ENCODE results near the gene LPAR1. TPM values are rescaled to one million over a fixed set of nuclear protein-coding genes. Genes with fewer than 3 reads are reported as not detected.

Gene LPAR1
- total RNA-seq, 3 donors from 2014 or later, result 27.5 to 44.9 (median 30.3) TPM

DNA sequence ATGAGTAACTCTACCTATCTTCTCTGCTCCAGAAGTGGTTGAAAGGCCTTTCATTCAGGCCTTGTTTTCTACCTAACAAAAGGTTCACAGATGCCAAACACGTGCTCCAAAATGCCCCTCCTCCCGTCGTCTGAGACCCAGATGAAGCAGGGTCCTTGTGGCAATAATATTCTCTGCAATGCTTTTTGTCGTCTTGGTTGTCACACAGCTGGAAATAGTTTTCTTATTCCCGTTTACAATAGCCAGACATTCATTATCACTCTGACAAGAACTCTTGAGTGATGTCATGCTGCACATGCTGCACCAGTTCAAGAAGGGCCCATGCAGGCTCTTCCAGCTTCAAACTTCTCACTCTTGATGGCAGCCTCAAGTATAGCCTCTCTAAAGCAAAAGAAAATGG is 7.8 kb downstream of the LPAR1 start:
- intact Hi-C loops (cut with DNase I, micrococcal nuclease), result loop anchor here in 1 of 2 donors (5.0 kb wide), 1 partner anchor 203 kb away; no protein-coding TSS in a partner anchor
- TF ChIP-seq, protein P1, sequence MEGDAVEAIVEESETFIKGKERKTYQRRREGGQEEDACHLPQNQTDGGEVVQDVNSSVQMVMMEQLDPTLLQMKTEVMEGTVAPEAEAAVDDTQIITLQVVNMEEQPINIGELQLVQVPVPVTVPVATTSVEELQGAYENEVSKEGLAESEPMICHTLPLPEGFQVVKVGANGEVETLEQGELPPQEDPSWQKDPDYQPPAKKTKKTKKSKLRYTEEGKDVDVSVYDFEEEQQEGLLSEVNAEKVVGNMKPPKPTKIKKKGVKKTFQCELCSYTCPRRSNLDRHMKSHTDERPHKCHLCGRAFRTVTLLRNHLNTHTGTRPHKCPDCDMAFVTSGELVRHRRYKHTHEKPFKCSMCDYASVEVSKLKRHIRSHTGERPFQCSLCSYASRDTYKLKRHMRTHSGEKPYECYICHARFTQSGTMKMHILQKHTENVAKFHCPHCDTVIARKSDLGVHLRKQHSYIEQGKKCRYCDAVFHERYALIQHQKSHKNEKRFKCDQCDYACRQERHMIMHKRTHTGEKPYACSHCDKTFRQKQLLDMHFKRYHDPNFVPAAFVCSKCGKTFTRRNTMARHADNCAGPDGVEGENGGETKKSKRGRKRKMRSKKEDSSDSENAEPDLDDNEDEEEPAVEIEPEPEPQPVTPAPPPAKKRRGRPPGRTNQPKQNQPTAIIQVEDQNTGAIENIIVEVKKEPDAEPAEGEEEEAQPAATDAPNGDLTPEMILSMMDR (IDR thresholded peaks at IDR 0.05), result no peak
- Histone ChIP-seq H3K36me3 (ENCODE audit: low read depth) (no peaks in the 10 kb centered on the region), H3K9me3 (no peaks in the 10 kb centered on the region), H3K4me1 (ENCODE audit: low read depth) (no peaks in the 10 kb centered on the region), H3K4me3 (no peak overlapping the region)
- DNase-seq (no peak), ATAC-seq (no peak)

DNA sequence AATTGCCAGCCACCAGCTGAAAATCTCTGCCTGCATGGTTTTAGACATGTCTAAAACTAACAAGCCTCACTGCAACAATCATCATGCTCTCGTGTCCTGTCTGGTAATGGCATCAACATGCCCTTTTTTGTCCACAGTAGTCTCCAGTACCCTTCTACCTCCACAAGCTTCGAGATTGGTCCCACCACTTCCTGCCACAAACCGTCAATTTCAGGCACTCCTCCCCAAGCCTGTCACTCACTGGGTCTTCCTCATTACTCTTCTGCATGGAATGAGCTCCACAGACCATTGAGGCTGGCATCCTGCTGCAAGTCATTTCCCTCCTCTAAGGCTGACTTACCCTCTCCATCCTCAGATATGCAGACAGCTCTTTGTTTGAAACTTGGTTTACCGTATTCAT is 9.0 kb downstream of the LPAR1 start:
- Histone ChIP-seq H3K9me3 (no peaks in the 10 kb centered on the region), H3K36me3 (ENCODE audit: low read depth) (no peaks in the 10 kb centered on the region), H3K4me1 (ENCODE audit: low read depth) (no peaks in the 10 kb centered on the region), H3K4me3 (no peak overlapping the region)
- intact Hi-C loops (cut with DNase I, micrococcal nuclease), result no loop called here
- TF ChIP-seq, protein P1 (IDR thresholded peaks at IDR 0.05), result no peak
- no peak for DNase-seq
- no peak for ATAC-seq

DNA sequence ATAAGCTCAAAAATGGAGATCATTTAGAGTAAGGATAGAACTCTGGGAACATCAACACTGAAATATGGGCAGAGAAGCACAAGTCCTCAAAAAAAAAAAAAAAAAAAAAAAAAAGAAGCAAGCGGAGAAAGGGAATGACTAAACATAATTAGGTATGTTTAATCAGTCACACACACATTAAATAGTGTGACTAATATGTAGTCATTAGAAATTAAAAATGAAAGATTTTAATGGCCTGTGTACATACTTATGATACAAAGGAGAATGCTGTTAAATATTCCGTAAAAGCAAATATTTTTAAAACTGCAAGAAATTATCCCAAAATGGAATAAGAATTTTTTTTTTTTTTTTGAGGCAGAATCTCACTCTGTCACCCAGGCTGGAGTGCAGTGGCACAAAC is 10.5 kb downstream of the LPAR1 start:
- intact Hi-C loops (cut with DNase I, micrococcal nuclease), result no loop called here
- H3K36me3 ChIP-seq (ENCODE audit: low read depth), result no peaks in the 10 kb centered on the region
- H3K9me3 ChIP-seq, result no peaks in the 10 kb centered on the region
- TF ChIP-seq, protein P1 (IDR thresholded peaks at IDR 0.05), result no peak
- no peaks in the 10 kb centered on the region for H3K4me1 ChIP-seq (ENCODE audit: low read depth)
- ATAC-seq (no peak), DNase-seq (no peak)
- no peak overlapping the region for H3K4me3 ChIP-seq

DNA sequence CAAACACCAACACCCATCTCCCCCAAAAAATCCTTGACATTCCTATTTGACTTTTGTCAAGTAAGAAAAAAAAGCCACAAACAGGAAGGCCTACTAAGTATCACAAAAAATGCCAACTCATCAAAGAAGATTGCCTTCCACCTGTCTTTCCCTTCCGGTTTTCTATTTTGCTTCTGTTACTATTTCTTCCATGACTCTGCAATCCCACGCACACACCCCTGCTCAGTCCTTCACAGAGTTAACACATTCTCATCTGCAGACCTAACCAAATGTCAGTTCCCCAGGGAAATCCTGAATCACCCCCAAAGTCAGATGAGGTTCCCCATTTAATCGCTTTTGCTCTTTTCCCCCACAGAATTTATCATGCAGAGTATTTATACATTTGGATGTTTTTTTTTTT is 15.1 kb downstream of the LPAR1 start:
- TF ChIP-seq, protein P1 (IDR thresholded peaks at IDR 0.05), result no peak
- ATAC-seq (no peak), DNase-seq (no peak)
- intact Hi-C loops (cut with DNase I, micrococcal nuclease), result no loop called here
- Histone ChIP-seq H3K9me3 (no peaks in the 10 kb centered on the region), H3K36me3 (ENCODE audit: low read depth) (no peaks in the 10 kb centered on the region), H3K4me3 (no peak overlapping the region), H3K4me1 (ENCODE audit: low read depth) (no peaks in the 10 kb centered on the region)

DNA sequence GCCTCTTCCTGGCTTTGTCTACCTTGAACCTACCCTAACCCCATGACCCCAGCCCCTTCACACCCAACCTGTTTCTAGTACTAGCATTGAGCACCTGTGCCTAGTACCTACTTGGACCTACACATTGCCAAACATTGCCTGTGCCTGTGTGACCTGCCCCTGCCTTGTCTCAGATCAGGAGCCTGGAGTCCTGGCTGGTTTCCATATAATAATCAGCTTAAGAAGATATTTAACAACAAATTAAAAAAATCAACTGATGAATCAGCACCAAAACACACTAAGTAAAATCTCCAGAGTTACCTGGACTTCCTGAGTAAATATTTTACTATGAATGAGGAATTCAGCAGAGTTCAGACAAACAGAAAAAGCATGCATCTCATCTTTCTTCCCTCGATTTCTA is 17.7 kb downstream of the LPAR1 start:
- ATAC-seq, result no peak
- no peak overlapping the region for H3K4me3 ChIP-seq
- no peak for DNase-seq
- no peaks in the 10 kb centered on the region for H3K9me3 ChIP-seq
- no peaks in the 10 kb centered on the region for H3K36me3 ChIP-seq (ENCODE audit: low read depth)
- intact Hi-C loops (cut with DNase I, micrococcal nuclease), result no loop called here
- H3K4me1 ChIP-seq (ENCODE audit: low read depth), result peaks cover 16% of the 10 kb centered on the region
- TF ChIP-seq, protein P1 (IDR thresholded peaks at IDR 0.05), result no peak

DNA sequence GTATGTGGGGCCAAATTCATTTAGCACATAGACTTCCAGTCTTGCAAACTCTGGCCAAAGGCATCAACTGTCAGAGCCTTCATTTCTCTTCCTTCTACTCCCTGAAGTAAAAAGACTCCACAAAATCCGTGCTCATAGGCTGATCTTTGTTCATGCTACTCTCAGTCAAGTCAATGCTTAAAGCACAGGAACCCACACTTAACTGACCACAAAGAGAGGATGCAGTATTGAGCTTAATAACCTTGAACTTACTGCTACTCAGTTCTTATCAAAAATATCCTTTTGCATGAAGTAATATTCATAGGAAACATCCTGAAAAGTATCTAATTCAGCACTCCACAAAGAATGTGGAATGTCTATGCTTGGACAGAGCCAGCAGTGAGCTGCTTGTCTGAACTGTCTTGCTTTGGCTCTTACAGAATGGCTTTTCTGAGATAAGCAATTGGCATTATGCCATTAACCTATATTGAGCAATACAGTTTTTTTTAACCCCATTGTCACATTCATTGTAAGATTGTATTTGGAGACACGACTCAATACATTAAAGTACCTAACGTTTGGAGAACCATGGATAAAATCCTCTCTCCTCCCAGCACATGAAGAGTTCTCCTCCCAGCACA is 21.7 kb downstream of the LPAR1 start:
- H3K4me1 ChIP-seq (ENCODE audit: low read depth), result peaks cover 30% of the 10 kb centered on the region

More for the DNA sequence above, 21.7 kb downstream of the LPAR1 start:
- H3K4me3 ChIP-seq, result no peak overlapping the region
- no peaks in the 10 kb centered on the region for H3K36me3 ChIP-seq (ENCODE audit: low read depth)
- H3K9me3 ChIP-seq, result no peaks in the 10 kb centered on the region
- intact Hi-C loops (cut with DNase I, micrococcal nuclease), result no loop called here
- ATAC-seq, result peak; percentile 70
- DNase-seq, result no peak
- TF ChIP-seq, protein P1 (IDR thresholded peaks at IDR 0.05), result no peak

All from mucosa of descending colon (tissue), 3 donors.